ENCODE data around the gene MRPS31.
"Not testable (repeated sequence)": the region's sequence is repeated elsewhere in the genome, so short reads cannot be mapped to it uniquely, and the experiment has no call there.

The MRPS31 gene

DNA sequence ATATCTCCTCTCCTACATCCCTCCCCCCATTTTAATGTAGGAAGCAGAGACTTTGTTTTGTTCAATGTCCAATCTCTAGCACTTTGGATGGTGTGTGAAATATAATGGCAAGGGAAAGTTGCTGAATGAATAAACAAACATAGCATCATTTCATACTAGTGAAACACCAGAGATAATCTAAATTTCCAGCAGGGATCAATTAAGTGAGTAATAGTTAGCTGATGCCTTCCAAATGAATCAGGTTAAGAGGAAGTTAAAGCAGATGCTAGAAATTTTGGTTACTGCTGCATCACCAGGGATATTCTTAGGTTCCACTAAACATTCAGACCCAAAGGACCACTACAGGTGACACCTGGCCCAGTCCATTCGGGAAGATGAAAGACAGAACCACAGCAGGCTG is 8.1 kb downstream of the MRPS31 start:
- DNase-seq (ENCODE audit: low spot score) = no peak

DNA sequence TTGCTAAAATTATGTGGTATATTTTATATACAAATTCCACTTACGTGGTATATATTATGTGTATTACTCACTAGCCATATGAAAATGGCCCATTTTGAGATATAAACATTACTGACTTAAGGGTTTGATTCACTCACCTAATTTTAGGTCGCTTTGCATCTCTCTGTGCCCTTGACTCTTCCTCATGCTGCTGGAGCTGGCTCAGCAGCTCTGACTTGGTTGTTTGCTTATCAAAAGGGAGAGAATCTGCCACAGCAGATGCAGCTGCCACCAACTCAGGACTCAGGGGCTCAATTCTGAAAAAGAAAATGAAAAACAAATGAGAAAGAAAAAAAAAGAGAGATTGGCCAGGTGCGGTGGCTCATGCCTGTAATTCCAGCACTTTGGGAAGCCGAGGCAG is 12.2 kb downstream of the MRPS31 start:
- no peak for DNase-seq (ENCODE audit: low spot score)

DNA sequence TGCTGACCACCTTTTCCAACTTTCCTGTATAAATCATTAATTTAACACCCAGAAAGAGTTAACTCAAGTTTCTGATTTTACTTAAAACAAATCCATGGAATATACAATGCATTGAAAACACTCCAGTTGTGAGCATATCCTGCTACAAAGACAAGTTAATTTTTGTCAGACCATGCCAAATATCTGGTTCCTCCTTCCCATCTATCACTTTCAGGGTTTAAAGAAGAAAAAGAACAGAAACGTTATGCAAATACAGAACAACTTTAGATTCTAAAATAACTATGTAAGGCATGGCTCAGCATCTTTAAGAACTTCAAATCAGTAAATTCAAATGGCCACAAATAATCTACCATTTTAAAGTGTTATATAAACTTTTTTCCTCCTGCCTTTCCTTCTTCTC is 14.9 kb downstream of the MRPS31 start:
- DNase-seq (ENCODE audit: low spot score) = no peak

DNA sequence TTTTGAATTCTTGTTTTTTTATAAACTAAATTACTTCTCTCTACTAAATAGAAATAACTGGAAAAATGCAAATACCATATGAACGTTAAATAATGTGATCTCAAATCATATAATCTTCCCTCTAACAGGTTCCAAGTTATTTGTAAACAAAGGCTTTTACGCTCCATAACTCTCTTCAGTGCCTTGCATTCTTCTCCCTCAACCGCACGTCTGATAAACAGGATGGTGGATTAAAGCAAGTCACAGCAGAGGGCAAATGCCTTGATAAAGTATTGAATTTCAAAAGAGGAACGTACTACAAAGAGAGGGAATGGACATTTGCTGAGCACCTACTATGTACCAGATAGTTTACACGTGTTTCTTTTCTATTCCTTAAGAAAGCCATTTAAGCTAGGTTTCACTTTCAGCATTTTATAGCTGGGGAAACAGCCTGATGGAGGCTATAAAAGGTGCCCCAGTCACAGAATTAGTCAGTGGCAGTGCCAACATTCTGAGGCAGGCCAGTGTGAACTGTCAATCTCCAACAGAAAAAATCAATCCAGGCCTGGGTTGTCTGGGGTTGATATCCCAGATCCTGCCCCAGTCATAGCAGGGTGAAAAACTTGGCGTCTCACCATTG is 15.8 kb downstream of the MRPS31 start:
- no peak for DNase-seq (ENCODE audit: low spot score)

DNA sequence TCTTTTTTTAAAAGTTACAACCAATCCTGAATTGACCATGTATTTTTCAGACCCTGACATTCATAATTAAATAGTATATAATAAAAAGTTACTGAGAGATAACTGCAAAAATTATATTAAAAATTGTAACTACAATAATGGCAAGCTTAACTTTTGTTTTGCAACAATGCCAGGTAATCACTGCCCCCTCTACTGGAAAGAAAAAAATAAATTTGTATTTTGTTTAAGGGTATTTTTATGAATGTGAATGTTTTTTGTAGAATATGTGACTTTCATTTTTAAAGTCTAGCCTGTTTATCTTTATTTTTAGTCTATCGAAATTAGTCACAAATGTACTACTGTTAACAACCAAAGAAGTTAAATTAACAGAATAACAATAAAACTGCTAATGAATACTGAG is 21.7 kb downstream of the MRPS31 start:
- DNase-seq (ENCODE audit: low spot score) = no peak

DNA sequence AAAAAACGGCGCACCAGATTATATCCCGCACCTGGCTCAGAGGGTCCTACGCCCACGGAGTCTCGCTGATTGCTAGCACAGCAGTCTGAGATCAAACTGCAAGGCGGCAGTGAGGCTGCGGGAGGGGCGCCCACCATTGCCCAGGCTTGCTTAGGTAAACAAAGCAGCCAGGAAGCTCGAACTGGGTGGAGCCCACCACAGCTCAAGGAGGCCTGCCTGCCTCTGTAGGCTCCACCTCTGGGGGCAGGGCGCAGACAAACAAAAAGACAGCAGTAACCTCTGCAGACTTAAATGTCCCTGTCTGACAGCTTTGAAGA is 35.8 kb downstream of the MRPS31 start:
- DNase-seq (ENCODE audit: low spot score) = not testable (repeated sequence)

DNA sequence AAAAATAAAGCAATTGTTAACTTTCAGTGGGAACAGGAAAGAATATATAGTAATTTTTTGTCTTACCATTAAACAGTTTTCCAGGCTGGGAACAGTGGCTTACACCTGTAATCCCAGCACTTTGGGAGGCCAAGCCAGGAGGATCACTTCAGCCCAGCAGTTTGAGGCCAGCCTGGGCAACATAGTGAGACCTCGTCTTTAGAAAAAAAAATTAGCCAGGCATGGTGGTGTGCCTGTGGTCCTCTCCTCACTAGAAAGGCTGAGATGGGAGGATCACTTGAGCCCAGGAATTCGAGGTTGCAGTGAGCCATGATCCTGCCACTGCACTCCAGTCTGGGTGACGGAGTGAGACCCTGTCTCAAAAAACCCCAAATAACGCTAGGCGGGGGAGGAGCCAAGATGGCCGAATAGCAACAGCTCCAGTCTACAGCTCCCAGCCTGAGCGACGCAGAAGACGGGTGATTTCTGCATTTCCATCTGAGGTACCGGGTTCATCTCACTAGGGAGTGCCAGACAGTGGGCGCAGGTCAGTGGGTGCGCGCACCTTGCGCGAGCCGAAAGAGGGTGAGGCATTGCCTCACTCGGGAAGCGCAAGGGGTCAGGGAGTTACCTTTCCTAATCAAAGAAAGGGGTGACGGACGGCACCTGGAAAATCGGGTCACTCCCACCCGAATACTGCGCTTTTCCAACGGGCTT is 36.3 kb downstream of the MRPS31 start:
- not testable (repeated sequence) for DNase-seq (ENCODE audit: low spot score)

DNA sequence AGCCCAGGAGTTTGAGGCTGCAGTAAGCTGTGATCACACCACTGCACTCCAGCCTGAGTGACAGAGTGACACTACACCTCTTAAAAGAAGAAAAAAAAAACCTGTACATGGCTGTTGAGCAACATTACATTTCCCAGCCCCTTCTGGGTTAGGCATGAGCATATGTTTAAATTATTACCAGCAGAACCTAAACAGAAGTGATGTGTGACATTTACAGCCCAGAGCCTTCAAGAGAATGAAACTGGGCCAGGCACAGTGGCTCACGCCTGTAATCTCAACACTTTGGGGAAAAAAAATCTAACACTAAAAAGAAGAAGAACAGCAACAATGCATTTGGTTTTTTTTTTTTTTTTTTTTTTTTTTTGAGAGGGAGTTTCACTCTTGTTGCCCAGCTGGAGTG is 38.3 kb downstream of the MRPS31 start:
- DNase-seq (ENCODE audit: low spot score) = no peak

DNA sequence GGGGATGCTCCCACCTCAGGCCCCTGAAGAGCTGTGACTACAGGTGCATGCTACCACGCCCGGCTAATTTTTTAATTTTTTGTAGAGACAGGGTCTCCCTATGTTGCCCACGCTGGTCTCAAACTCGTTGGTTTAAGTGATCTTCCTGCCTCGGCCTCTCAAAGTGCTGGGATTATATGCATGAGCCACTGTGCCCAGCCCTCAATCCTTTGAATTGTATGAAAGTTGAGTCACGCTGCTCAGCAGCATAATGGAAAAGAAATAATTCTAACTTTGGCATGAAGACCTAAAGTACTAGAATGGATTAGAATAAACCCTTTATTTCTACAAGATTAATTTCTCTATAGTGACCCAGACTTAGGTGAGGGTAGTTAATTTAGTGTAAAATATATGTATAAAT is 42.4 kb downstream of the MRPS31 start:
- DNase-seq (ENCODE audit: low spot score) = no peak

DNA sequence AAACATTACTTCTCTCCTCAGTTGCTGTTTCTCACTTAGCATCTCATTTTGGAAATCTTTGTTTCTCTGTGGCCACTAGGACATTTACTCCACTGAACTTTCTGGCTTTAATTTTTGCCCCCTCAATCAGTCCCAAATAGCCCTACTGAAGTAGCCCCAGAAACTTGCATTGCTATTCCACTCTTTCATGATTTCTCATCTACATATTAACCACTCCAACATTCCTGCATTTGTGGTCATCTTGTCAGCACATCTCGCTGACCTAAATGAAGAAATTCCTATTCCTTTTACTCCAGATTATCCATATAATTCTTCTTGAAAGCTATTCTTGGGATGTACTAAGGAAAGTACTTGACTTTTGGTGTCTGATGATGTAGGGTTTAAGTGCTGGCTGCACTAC is 56.6 kb downstream of the MRPS31 start:
- not testable (repeated sequence) for DNase-seq (ENCODE audit: low spot score)

DNA sequence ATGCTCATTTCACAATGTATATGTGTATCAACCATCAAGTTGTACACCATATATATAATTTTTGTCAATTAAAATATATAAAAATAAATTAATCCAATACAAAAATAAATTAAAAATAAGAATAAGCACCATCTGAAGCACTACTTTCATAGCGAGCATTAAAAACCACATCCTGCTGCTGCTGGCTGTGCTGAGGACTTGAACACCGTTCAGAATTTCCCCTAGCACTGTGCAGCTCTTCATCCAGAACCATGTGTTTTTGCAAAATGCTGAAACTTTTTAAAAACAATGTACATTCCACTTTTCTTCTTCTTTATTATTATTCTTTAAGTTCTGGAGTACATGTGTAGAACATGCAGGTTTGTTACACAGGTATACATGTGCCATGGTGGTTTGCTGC is 64.6 kb downstream of the MRPS31 start:
- DNase-seq (ENCODE audit: low spot score) = no peak

DNA sequence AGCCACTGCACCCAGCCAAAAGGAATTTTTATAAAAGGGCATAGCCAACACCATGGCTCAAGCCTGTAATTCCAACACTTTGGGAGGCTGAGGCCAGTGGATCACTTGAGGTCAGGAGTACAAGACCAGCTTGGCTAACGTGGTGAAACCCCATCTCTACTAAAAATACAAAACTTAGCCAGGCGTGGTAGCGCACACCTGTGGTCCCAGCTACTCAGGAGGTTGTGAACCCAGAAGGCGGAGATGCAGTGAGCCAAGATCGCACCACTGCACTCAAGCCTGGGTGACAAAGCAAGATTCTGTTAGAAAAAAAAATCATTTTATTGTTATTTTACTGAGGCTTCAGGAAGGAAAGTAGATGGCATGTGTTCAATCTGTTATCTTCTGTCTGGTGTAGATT is 73.3 kb downstream of the MRPS31 start:
- DNase-seq (ENCODE audit: low spot score) = no peak

DNA sequence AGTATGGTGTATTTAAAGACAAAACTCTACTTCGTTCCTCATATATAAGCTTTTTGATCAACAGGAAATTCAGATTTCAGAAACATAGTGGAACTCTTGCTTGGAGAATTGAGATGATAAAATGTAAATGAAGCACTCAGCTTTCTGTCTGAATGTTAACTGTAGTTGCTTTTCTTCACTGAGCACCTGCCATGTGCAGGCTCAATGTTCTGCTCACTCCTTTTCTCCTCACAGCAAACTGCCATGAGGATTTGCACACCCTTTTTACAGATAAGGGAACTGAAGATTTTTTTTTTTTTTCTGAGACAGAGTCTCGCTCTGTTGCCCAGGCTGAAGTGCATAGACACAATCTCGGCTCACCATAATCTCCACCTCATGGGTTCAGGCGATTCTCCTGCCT is 76.6 kb downstream of the MRPS31 start:
- no peak for DNase-seq (ENCODE audit: low spot score)

DNA sequence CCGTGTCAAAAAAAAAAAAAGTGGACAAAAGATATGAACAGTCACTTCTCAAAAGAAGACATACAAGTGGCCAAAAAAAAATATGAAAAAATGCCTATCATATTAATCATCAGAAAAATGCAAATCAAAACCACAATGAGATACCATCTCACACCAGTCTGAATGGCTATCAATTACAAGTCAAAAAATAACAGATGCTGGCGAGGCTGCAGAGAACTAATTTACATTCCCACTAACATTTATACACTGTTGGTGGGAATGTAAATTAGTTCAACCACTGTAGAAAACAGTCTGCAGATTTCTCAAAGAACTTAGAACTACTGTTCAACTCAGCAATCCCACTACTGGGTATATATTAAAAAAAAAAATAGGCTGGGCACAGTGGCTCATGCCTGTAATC is 78.0 kb downstream of the MRPS31 start:
- DNase-seq (ENCODE audit: low spot score) = peak; percentile 16

DNA sequence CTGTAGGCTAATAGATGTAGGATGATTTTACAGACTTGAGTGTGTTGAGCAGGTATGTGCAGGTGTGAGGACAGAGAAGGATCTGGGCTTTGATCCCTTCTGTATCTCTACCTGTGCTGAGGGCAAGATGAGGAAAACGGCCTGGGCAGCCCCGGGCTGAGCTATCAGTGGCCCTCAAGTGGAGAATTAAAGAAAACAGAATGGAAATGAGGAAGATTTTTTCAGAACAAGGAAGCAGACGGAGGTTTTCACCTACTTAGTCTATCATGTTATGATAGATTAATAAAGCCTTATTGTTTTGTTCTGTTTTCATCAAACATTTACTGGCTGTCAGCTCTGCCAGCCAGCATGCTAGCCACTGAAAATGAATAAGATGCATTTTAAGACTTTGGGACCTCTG is 82.2 kb downstream of the MRPS31 start:
- DNase-seq (ENCODE audit: low spot score) = no peak

DNA sequence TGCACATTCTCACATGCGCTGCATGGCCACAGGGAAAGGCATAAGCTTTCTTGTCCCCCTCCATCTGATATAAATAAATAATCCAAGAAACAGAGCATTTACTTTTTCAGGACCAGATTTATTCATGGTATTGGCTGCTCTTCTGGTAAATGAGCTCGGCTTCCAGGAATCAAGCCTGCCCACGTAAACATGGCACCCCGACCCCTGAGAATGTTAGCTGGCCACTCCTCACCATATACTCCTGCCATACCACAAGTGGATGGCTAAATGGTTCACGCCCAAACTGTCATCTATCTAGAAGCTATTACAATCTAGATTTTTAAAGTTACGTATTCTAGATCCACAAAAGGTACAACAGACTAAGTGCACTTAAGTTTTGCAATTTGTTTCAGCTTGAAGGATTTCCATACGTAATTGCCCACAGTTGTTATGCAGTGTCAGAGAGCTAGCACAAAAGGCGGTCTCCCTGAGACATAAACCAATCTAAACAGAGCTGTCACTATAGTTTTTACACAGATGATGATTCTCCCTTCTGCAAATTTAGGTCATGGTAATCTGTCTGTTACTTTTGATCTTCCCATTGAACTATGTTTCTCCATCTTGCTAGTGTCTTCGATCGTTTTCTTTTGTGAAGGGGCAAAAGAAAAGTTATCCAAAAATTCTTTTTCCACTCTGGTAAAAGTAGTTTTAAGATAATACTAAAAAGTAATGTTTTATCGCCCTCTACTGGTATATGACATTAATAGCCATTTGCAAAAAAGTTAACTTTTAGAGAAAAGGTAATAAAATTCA is 88.3 kb downstream of the MRPS31 start:
- peak; percentile 62 for DNase-seq (ENCODE audit: low spot score)

DNA sequence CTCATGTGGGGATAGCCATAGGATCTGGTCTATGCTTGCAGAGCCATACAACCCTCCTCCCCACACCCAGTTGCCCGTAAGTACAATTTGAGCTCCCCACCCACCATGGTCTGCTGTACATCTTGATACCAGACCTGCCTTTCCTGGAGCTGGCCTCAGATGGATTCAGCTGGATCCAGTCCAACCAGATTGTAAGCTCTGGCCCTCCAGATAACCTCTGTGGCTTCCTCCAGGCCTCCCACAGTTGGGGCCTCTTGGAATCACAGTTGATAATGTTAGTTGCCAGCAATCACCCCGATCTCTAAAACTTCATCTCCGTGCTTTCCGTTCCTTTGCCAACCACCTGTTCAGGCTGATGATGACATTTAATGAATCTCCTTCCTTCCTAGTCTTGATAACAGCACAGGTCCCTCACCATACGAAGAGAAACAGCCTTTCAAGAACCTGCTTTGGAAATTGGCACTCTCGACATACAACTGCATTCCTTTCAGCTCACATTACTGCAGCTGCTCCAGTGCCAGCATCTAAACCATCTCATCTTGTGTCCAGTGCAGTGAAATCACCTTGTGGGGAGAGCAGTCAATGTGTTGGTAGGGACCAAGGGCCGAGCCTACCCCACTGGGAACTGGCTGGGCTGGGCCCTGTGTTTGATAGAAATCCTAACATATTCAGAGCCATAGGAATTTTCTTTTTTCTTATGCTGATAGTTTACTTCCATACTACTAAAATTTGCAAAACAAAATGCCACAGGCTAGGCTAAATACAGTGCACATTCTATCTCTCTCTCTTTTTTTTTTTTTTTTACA is 89.4 kb downstream of the MRPS31 start:
- no peak for DNase-seq (ENCODE audit: low spot score)

DNA sequence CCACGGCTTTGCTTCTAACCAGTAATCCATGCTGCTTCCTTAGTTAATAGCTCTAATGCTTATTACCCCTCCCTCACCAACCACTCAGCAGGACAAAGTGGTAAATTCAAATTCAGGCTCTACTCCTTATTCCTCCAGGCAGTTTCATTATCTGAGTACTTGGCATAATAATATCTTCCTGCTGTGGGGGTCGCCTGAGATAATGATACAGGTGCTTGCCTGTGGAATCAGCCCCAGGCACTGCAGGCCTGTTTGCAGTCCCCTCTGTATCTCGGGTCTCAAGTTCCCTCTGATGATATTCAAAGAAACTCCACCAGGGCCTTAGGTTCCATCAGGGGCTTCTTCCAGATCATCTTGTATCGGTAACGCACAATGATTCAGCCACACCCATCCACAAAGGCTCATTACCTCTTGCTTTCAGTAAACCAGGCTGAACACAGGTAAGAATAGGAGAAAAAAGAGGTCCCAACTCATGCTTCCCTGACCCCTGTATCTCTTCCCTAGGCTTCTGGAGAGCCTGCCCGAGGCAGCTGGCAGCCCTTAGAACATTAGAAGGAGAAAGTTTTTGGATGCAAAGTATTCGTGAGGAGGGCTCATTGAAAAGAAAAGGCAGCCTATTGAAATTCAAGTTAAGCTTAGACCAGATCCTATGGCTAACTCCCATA is 90.2 kb downstream of the MRPS31 start:
- DNase-seq (ENCODE audit: low spot score) = no peak

DNA sequence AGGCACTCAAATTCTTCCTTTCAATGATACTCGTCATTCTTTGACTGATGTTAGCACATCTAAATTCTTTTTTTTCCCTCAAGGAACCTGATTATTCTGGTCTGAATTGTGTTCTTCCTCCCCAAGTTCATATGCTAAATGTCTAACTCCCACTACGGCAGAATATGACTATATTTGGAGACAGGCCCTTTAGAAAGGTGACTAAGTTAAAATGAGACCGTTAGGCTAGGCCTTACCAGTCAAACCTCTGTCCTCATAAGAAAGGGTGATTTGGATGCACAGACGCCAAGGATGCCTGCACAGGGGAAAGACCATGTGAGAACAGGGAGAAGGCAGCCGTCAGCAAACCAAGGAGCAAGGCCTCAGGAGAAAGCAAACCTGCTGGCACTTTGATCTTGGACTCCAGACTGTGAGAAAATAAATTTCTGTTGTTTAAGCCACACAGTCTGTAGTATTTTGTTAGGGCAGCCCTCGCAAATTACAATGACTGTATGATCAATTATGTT is 91.5 kb downstream of the MRPS31 start:
- no peak for DNase-seq (ENCODE audit: low spot score)

All from RKO (cell line).